Activated CD4-positive, alpha-beta T cell treated with anti-CD3 and anti-CD28 coated beads, Interleukin-2, Interleukin-4, amounts not matched to agents 100 ng/mL and 50 ng/mL, durations not matched to agents 16 hours and 8 hours (primary cell): Measurements from ENCODE around the gene GPR141.

ENCODE experiments used
- DNase-seq: peaks from one replicate; pipeline ENCODE4 v3.0.0-alpha.2; 2020; ENCODE audit warnings: low spot score

GPR141 gene

GRCh38 chr7:37683246-37684120 lies at the start of gene GPR141:
GPR141 (plus strand) TSS chr7:37683766; CDS start chr7:37740394, 56,628 bp downstream.
- no peak for DNase-seq

GRCh38 chr7:37635346-37635745 lies 48.2 kb upstream of the GPR141 start:
- no peak for DNase-seq

GRCh38 chr7:37642028-37642540 lies 41.5 kb upstream of the GPR141 start:
- no peak for DNase-seq

- no peak for DNase-seq
Measured at GRCh38 chr7:37643876-37644275, 39.7 kb upstream of the GPR141 start.

- no peak for DNase-seq
Measured at GRCh38 chr7:37645282-37646050, 38.1 kb upstream of the GPR141 start.

- no peak for DNase-seq
Measured at GRCh38 chr7:37656913-37657530, 26.5 kb upstream of the GPR141 start.

GRCh38 chr7:37657816-37658215 lies 25.8 kb upstream of the GPR141 start:
- no peak for DNase-seq

- no peak for DNase-seq
Measured at GRCh38 chr7:37659971-37660565, 23.5 kb upstream of the GPR141 start.

- no peak for DNase-seq
Measured at GRCh38 chr7:37660614-37661013, 23.0 kb upstream of the GPR141 start.

- no peak for DNase-seq
Measured at GRCh38 chr7:37663693-37664092, 19.9 kb upstream of the GPR141 start.

GRCh38 chr7:37665352-37666022 lies 18.1 kb upstream of the GPR141 start:
- DNase-seq: no peak

GRCh38 chr7:37666026-37666799 lies 17.4 kb upstream of the GPR141 start:
- DNase-seq: no peak

- DNase-seq: no peak
Measured at GRCh38 chr7:37669818-37670217, 13.7 kb upstream of the GPR141 start.

GRCh38 chr7:37670436-37670835 lies 13.1 kb upstream of the GPR141 start:
- no peak for DNase-seq

- DNase-seq: no peak
Measured at GRCh38 chr7:37671876-37672275, 11.7 kb upstream of the GPR141 start.

GRCh38 chr7:37672926-37673325 lies 10.6 kb upstream of the GPR141 start:
- DNase-seq: no peak

- DNase-seq: no peak
Measured at GRCh38 chr7:37673523-37673922, 10.0 kb upstream of the GPR141 start.

- no peak for DNase-seq
Measured at GRCh38 chr7:37674531-37674930, 9.0 kb upstream of the GPR141 start.

- no peak for DNase-seq
Measured at GRCh38 chr7:37675749-37676148, 7.8 kb upstream of the GPR141 start.

- DNase-seq: no peak
Measured at GRCh38 chr7:37684927-37685326, 1.4 kb downstream of the GPR141 start.
